ENCODE measurements around the gene TMEM126B. TPM values are rescaled to one million over a fixed set of nuclear protein-coding genes. Genes with fewer than 3 reads are reported as not detected.

The TMEM126B gene
- polyA plus RNA-seq (2011; rRNA removed) (21.6 and 44.6 TPM in 2 replicates), polyA minus RNA-seq (2011; rRNA and poly(A)+ RNA removed) (4.1 and 4.2 TPM in 2 replicates)

DNA sequence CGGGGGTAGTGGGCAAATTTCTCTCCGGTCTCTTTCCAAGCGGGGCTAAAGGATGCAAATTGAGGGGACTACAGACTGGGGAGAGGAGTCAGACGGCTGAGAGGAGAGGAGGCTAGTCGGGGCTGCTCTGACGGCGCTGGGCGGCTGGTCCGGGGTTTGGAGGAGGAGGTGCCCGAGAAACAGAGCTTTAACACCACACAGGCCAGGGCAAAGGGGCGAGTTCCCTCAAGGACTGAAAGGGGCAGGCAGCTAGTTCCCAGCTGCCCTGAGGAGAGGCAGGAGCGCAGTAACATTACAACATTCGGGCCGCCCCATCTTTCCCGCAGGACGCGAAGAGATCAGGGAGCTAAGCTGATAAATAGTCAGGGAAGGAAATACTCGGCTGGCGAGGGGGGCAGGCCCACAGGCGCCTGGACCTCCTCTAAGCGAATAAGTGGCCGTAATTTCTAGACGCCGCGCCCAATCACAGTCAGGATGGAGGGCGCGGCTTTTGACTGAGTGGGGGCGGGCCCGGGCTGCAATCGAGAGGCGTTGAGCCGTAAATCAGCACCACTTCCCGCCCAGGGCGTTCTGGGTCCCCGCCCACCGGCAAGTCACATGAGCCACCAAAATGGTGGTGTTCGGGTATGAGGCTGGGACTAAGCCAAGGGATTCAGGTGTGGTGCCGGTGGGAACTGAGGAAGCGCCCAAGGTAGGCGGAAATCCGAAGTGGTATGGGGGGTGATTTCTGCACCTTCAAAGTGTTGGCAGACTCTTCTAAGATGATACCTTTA, at the start of gene TMEM126B:
TMEM126B (plus strand) TSS at position 596 of the 773 bp plus-strand sequence; CDS start at position 611, 15 bp downstream.
- peak; percentile 87 for DNase-seq (ENCODE audit: low read depth)
- H3K4me3 ChIP-seq (ENCODE audit: low read depth, low read length), result peak within 1 kb of the TSS; percentile 75
- TF ChIP-seq, protein P1, sequence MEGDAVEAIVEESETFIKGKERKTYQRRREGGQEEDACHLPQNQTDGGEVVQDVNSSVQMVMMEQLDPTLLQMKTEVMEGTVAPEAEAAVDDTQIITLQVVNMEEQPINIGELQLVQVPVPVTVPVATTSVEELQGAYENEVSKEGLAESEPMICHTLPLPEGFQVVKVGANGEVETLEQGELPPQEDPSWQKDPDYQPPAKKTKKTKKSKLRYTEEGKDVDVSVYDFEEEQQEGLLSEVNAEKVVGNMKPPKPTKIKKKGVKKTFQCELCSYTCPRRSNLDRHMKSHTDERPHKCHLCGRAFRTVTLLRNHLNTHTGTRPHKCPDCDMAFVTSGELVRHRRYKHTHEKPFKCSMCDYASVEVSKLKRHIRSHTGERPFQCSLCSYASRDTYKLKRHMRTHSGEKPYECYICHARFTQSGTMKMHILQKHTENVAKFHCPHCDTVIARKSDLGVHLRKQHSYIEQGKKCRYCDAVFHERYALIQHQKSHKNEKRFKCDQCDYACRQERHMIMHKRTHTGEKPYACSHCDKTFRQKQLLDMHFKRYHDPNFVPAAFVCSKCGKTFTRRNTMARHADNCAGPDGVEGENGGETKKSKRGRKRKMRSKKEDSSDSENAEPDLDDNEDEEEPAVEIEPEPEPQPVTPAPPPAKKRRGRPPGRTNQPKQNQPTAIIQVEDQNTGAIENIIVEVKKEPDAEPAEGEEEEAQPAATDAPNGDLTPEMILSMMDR (IDR thresholded peaks at IDR 0.05; ENCODE audit: insufficient read depth, low read depth, low read length), result no peak
- POLR2A ChIA-PET, result interaction anchor here (0.7 to 1.4 kb wide), 3 partner anchors 20 to 1327 kb away, joined by 4 read pairs; partner anchors contain the start of genes FZD4 and TMEM126A
- no peaks in the 10 kb centered on the region for H3K27me3 ChIP-seq (ENCODE audit: control insufficient read depth, insufficient read depth, low read length)
- H3K36me3 ChIP-seq (ENCODE audit: control insufficient read depth, insufficient read depth, low read length), result no peaks in the 10 kb centered on the region
- CTCF ChIA-PET, result interaction anchor here (0.6 to 1.0 kb wide), 3 partner anchors 12 to 1029 kb away, joined by 3 to 4 read pairs (median 3); partner anchors contain the start of gene CCDC83

DNA sequence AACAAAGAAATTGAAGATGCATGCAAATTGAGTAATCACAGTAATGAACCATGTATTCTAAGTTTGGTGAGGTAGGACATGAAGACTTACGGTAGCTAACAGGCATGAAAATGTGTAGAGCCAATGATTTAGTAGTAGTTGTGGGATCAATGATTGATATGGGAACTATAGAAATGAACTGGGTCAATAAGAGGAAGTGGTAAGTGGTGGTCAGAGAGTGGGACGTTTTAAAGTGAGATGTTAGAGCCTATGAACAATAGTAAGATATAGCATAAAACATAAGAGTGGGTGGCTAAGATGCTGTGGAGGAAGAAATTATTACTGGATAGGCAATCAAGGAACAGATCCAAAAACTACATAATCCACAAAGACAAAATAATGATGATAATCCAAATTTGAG, 46.3 kb upstream of the TMEM126B start:
- POLR2A ChIA-PET, result no interaction called here
- TF ChIP-seq, protein P1 (IDR thresholded peaks at IDR 0.05; ENCODE audit: insufficient read depth, low read depth, low read length), result no peak
- Histone ChIP-seq H3K4me3 (ENCODE audit: low read depth, low read length) (no peak overlapping the region), H3K27me3 (ENCODE audit: control insufficient read depth, insufficient read depth, low read length) (no peaks in the 10 kb centered on the region), H3K36me3 (ENCODE audit: control insufficient read depth, insufficient read depth, low read length) (no peaks in the 10 kb centered on the region)
- CTCF ChIA-PET, result no interaction called here
- DNase-seq (ENCODE audit: low read depth), result no peak

DNA sequence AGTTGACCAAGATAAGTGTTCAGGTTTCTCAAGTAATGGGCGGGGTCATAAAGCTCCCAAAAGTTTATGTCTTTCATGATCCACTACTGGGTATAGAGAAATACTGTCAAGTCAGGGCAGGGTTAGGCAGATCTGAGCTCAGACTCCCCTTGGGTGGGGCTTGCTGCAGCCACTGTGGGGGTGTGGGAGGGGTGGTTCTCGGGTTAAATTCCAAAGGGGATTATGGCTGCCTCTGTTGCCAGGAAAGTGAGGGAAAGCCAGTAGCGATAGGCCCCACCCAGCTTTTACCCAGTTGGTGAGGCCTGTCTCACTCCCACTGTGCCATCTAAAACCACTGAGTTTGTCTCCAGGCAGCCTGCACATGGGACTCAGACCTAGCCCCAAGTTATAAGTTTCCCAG, 39.0 kb upstream of the TMEM126B start:
- ChIA-PET CTCF (interaction anchor here (1.1 to 3.6 kb wide), 4 partner anchors 9 to 1205 kb away, joined by 3 to 16 read pairs (median 8); no protein-coding TSS in a partner anchor), POLR2A (no interaction called here)
- DNase-seq (ENCODE audit: low read depth), result no peak
- no peaks in the 10 kb centered on the region for H3K36me3 ChIP-seq (ENCODE audit: control insufficient read depth, insufficient read depth, low read length)
- H3K27me3 ChIP-seq (ENCODE audit: control insufficient read depth, insufficient read depth, low read length), result peaks cover 1% of the 10 kb centered on the region; the same call in 1 of the 2 replicates
- TF ChIP-seq, protein P1 (IDR thresholded peaks at IDR 0.05; ENCODE audit: insufficient read depth, low read depth, low read length), result no peak
- H3K4me3 ChIP-seq (ENCODE audit: low read depth, low read length), result no peak overlapping the region

DNA sequence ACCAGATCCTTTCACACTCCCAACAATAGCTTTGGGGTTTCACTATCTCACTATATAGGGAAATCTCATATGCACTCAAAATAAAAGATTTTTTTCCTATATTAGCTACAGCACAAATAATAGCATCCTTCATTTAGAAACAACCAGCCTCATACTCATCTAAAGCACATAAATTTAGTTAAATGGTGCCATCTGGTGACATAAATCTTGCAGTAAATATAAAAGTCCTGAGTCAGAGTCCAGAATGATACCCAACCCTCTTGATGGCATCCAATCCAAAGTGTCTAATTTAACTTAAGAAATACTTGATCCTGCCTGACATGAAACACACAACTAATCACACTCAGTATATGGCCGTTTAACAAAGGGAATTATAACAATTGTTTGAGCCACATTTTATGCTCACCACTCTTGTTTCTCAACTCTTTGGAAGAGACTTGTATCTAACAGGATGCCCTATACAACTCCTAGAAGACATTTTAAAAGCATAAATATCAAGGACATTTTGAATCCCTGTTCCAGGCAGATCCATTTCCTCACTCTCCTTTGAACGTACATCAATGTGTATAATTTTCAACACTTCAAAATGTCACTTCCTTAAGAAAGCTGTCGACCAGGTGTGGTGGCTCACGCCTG, 37.4 kb upstream of the TMEM126B start:
- POLR2A ChIA-PET, result no interaction called here
- DNase-seq (ENCODE audit: low read depth), result peak; percentile 8
- CTCF ChIA-PET, result interaction anchor here (2.2 to 3.6 kb wide), 2 partner anchors 790 to 1033 kb away, joined by 12 to 16 read pairs; no protein-coding TSS in a partner anchor
- Histone ChIP-seq H3K4me3 (ENCODE audit: low read depth, low read length) (no peak overlapping the region), H3K36me3 (ENCODE audit: control insufficient read depth, insufficient read depth, low read length) (no peaks in the 10 kb centered on the region), H3K27me3 (ENCODE audit: control insufficient read depth, insufficient read depth, low read length) (peaks cover 1% of the 10 kb centered on the region; the same call in 1 of the 2 replicates)
- TF ChIP-seq, protein P1 (IDR thresholded peaks at IDR 0.05; ENCODE audit: insufficient read depth, low read depth, low read length), result no peak

All from BJ (cell line).